Naive thymus-derived CD8-positive, alpha-beta T cell (primary cell): Measurements from ENCODE around the gene RBM28. TPM values are rescaled to one million over a fixed set of nuclear protein-coding genes. Genes with fewer than 3 reads are reported as not detected.

ENCODE experiments used
- ATAC-seq, 2 donors: fragments of 150-1000 bp; cut with Tn5 transposase in 1 of 2; sonication (Bioruptor Pico), chemical (Tn5 transposase) in 1 of 2; 1 replicate in 1 of 2; 2 replicates in 1 of 2; pipeline ENCODE4 v1.10.0; 2021; ENCODE audit warnings: mild to moderate bottlenecking in 2 of 2, moderate library complexity in 2 of 2
- POLR2A ChIA-PET: fragments of 350-600 bp; sonication (Branson Sonifier 250); formaldehyde crosslinking; loops from one replicate; lab custom pipeline; 2021; ENCODE audit warnings: antibody characterized with exemption; lab: Charles Lee
- DNase-seq, 10 donors: peaks; one replicate each; pipeline versions ENCODE4 v3.0.0 to v3.0.0-alpha.2; 2020 to 2022
- H3K27ac Mint-ChIP-seq, 10 donors: one replicate each; pipeline ENCODE4 v1.8.0; 2020 to 2022; ENCODE audit warnings: mild to moderate bottlenecking in 10 of 10, mixed read lengths in 10 of 10, moderate library complexity in 4 of 10, inconsistent platforms in 1 of 10
- H3K27me3 Mint-ChIP-seq, 5 donors: one replicate each; pipeline ENCODE4 v1.8.0; 2021 to 2022; ENCODE audit warnings: mixed read lengths in 5 of 5
- H3K36me3 Mint-ChIP-seq, 3 donors: one replicate each; pipeline ENCODE4 v1.8.0; 2020 to 2022; ENCODE audit warnings: mixed read lengths in 3 of 3, mild to moderate bottlenecking in 2 of 3, inconsistent platforms in 1 of 3
- H3K4me1 Mint-ChIP-seq, 4 donors: one replicate each; pipeline ENCODE4 v1.8.0; 2021 to 2022; ENCODE audit warnings: mixed read lengths in 4 of 4
- H3K4me3 Mint-ChIP-seq, 10 donors: one replicate each; pipeline ENCODE4 v1.8.0; 2020 to 2022; ENCODE audit warnings: mild to moderate bottlenecking in 10 of 10, mixed read lengths in 10 of 10, moderate library complexity in 6 of 10, inconsistent platforms in 1 of 10
- H3K9me3 Mint-ChIP-seq, 9 donors: one replicate each; pipeline ENCODE4 v1.8.0; 2020 to 2022; ENCODE audit warnings: mixed read lengths in 9 of 9, mild to moderate bottlenecking in 3 of 9, inconsistent platforms in 1 of 9, moderate library complexity in 1 of 9
- polyA plus RNA-seq, 3 donors: library from polyadenylated mRNA; unstranded; fragments of 300-500 nt; fragmentation: Illumina TruSeq; gene quantifications; one replicate each; pipeline ENCODE4 v1.2.3, GENCODE V29; 2021
- total RNA-seq, 8 experiments: library from RNA in 2 of 8; stranded (reverse) in 2 of 8; gene quantifications; one replicate each; pipeline ENCODE4 v1.2.3 and lab custom pipeline; 2021 to 2026

RBM28 gene
- total and polyA plus RNA-seq, 5 experiments from 2014 or later = 8.4 to 53.8 (median 9.1) TPM

DNA sequence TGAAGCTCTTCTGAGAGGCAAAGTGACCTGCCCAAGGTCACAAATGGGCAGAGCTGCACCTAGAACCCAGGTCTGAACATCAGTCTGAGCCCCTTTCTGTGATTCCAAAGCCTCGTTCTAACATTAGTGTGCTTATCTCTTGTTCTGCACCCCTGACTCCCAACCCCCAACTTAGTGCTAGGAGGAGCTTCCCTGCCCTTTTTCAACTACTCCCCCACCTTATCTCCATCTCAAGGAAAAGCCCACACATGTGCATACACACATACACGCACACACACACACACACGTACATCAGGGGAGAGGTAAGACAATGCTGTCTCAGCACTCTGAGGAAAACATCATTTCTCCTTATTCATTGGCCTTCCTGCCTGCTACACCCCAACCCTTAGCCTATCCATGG, 9.5 kb upstream of the RBM28 start:
- Mint-ChIP-seq H3K27ac (no peak overlapping the region), H3K9me3 (no peaks in the 10 kb centered on the region), H3K4me1 (peaks cover 4 to 18% (median 8%) of the 10 kb centered on the region in 4 donors), H3K27me3 (peaks cover 12 to 41% (median 27%) of the 10 kb centered on the region in 5 donors), H3K4me3 (peak overlapping the region; percentile 2 to 87 (median 61)), H3K36me3 (peaks cover 0 to 6% (median 0%) of the 10 kb centered on the region in 3 donors)
- no peak for ATAC-seq
- POLR2A ChIA-PET = interaction anchor here (0.6 to 1.0 kb wide), 2 partner anchors 9 to 22 kb away, joined by 4 to 6 read pairs; partner anchors contain the start of gene RBM28
- DNase-seq = no peak

DNA sequence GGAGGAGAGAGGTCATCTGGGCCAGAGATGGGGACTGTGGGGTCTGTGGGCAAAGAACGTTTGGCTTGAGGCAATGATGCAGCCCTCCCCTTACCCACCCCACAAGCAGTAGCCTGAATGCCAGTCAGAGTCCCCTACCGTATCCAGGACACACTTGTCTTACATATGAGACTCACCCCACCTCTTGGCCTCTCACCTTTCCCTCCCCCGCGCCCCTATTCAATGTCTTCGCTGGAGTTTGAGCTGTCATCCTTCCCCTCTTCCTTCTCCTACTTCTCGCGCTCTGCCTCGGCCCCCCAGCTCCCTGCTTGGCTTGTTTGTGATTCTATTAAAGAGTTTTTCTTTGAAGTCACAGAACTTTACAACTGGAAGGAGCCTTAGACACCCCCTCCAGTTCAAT, 8.9 kb upstream of the RBM28 start:
- H3K4me3 Mint-ChIP-seq = peak overlapping the region; percentile 2 to 87 (median 60)
- POLR2A ChIA-PET = interaction anchor here (0.6 to 1.0 kb wide), 2 partner anchors 8 to 22 kb away, joined by 4 to 6 read pairs; partner anchors contain the start of gene RBM28

DNA sequence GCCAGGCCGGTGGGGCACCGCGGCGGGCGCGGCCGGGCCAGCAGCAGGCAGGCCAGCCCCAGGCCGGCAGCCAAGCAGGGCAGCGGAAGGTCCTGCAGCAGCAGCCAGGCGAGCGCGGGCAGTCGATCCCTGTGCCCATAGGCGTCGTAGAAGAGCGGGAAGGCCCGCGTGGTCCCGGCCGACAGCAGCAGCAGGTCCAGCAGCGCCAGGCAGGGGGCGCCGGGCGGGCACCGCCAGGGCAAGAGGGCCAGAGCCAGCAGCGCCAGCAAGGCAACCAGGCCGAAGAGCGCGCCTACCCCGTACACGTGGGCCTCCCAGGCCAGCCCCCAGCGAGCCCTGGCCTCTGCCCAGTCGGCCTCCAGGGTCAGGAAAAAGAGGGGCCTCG, 8.4 kb upstream of the RBM28 start:
- H3K27me3 Mint-ChIP-seq = peaks cover 12 to 45% (median 30%) of the 10 kb centered on the region in 5 donors
- no peak overlapping the region for H3K27ac Mint-ChIP-seq
- peak; percentile 56 to 60 for ATAC-seq
- POLR2A ChIA-PET = interaction anchor here (1.6 to 2.2 kb wide), 2 partner anchors 35 to 57 kb away, joined by 4 to 12 read pairs; partner anchors contain the start of gene IMPDH1
- H3K36me3 Mint-ChIP-seq = peaks cover 0 to 6% (median 0%) of the 10 kb centered on the region in 3 donors
- H3K9me3 Mint-ChIP-seq = no peaks in the 10 kb centered on the region
- peak in 7 of 10 donors; percentile 11 to 65 (median 32) for DNase-seq
- H3K4me1 Mint-ChIP-seq = peaks cover 4 to 18% (median 8%) of the 10 kb centered on the region in 4 donors
- H3K4me3 Mint-ChIP-seq = no peak overlapping the region

More for the DNA sequence above, 8.9 kb upstream of the RBM28 start:
- no peaks in the 10 kb centered on the region for H3K9me3 Mint-ChIP-seq
- ATAC-seq = no peak
- peaks cover 4 to 18% (median 8%) of the 10 kb centered on the region in 4 donors for H3K4me1 Mint-ChIP-seq
- H3K36me3 Mint-ChIP-seq = peaks cover 0 to 6% (median 0%) of the 10 kb centered on the region in 3 donors
- H3K27me3 Mint-ChIP-seq = peaks cover 12 to 43% (median 29%) of the 10 kb centered on the region in 5 donors
- no peak for DNase-seq
- no peak overlapping the region for H3K27ac Mint-ChIP-seq

DNA sequence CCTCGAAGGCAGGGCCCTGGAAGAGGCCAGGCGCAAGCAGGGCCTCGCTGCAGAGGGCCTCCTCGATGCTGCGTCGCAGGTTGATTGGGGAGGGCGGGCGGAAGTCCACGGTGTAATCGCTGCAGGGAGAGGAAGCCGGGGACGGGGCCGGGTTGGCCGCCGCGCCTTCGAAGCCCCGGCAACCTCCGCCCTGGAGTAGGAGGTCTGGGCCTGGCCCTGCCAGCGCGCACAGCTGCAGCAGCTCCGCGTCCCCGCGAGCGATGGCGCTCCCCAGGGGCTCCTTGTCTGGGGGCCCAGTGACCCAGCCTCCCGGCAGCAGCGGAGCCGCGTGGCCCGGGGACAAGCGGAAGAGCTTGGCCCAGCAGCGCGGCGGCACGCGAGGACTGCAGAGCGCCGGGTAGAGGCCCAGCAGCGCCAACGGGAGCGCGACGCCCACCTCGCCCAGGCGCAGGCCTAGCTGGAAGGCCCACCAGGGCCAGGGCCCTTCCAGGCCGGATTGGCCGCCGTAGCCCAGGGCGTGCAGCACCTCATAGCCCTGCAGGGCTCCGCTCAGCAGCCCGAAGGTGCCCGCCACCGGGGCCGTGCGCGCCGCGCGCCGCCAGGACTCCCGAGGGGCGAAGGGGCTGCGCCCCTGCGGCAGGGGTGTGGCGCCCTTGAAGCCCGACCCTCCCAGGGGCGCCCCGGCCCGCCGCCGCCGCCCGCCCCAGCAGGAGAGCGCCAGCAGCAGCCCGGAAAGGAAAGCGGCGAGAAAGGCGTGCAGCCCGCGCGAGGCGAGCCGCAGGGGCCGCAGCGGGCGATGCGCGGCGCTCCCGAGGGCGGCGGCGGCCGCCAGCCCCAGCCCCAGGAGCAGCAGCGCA, 7.8 kb upstream of the RBM28 start:
- DNase-seq (peak in 7 of 10 donors; percentile 10 to 68 (median 22)), ATAC-seq (peak; percentile 65 to 71)
- H3K27me3 Mint-ChIP-seq = peaks cover 12 to 45% (median 30%) of the 10 kb centered on the region in 5 donors
- peaks cover 4 to 18% (median 8%) of the 10 kb centered on the region in 4 donors for H3K4me1 Mint-ChIP-seq
- no peaks in the 10 kb centered on the region for H3K9me3 Mint-ChIP-seq
- peak overlapping the region in 2 of 10 donors; percentile 22 to 56 for H3K27ac Mint-ChIP-seq
- peak overlapping the region in 7 of 10 donors; percentile 26 to 61 (median 47) for H3K4me3 Mint-ChIP-seq
- H3K36me3 Mint-ChIP-seq = peaks cover 0 to 6% (median 0%) of the 10 kb centered on the region in 3 donors
- POLR2A ChIA-PET = interaction anchor here (0.6 to 2.2 kb wide), 3 partner anchors 36 to 577 kb away, joined by 3 to 12 read pairs (median 4); partner anchors contain the start of gene IMPDH1

DNA sequence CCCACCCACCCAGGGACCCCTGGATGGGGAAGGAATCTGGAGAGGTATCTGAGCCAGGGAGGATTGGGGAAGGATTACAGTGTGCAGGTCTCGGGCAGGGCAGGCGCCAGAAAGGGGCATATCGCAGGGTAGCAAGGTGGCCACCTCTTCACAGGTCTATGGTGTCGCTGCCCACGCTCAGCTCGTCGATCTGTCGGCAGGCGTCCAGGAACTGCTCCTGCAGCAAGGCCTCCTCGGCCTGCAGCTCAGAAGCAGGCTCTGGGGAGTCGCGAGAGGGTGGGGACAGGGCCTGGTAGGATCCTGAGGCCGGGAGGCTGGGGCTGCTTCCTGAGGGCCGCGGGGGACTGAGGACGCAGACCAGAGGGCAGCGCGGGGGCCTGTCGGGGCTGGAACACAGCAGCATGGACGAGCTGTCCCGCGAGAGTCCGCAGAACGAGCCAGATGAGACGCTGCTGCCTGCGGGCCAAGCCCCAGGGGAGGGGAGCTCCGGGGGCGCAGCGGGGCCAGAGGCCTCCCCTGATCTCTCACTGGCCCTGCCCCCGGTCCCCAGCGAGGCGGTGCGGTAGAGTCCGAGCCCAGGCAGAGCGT, 7.1 kb upstream of the RBM28 start:
- POLR2A ChIA-PET = interaction anchor here (0.5 to 2.2 kb wide), 4 partner anchors 14 to 576 kb away, joined by 3 to 12 read pairs (median 4); partner anchors contain the start of gene IMPDH1
- peaks cover 0 to 6% (median 0%) of the 10 kb centered on the region in 3 donors for H3K36me3 Mint-ChIP-seq
- H3K4me3 Mint-ChIP-seq = peak overlapping the region in 8 of 10 donors; percentile 26 to 61 (median 46)
- no peak for ATAC-seq
- peak in 1 of 10 donors; percentile 56 for DNase-seq
- peaks cover 12 to 45% (median 29%) of the 10 kb centered on the region in 5 donors for H3K27me3 Mint-ChIP-seq
- H3K9me3 Mint-ChIP-seq = no peaks in the 10 kb centered on the region
- H3K4me1 Mint-ChIP-seq = peaks cover 4 to 17% (median 8%) of the 10 kb centered on the region in 4 donors
- H3K27ac Mint-ChIP-seq = peak overlapping the region in 2 of 10 donors; percentile 22 to 56

DNA sequence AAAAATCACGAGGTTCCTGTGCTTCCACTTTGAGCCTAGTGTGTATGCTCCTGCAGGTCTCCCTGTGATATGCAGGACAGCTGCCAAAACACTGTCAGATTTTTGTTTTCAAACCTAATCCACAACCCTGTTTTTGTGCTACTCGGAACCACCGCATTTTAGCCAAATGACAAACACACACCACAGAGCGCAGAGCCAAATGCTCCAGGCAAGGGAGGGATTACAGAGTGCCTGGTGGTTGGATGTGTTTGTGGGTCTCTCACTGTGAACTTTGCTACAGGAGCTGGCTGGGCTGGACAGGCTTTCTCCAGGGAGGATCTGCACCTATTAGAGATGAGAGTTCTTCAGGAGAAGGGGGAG, 5.7 kb upstream of the RBM28 start:
- no peak overlapping the region for H3K27ac Mint-ChIP-seq
- H3K9me3 Mint-ChIP-seq = no peaks in the 10 kb centered on the region
- H3K27me3 Mint-ChIP-seq = peaks cover 12 to 45% (median 28%) of the 10 kb centered on the region in 5 donors
- POLR2A ChIA-PET = no interaction called here
- peaks cover 4 to 11% (median 5%) of the 10 kb centered on the region in 4 donors for H3K4me1 Mint-ChIP-seq
- ATAC-seq (no peak), DNase-seq (no peak)
- H3K36me3 Mint-ChIP-seq = peaks cover 0 to 6% (median 0%) of the 10 kb centered on the region in 3 donors
- H3K4me3 Mint-ChIP-seq = peak overlapping the region in 3 of 10 donors; percentile 17 to 48 (median 45)

DNA sequence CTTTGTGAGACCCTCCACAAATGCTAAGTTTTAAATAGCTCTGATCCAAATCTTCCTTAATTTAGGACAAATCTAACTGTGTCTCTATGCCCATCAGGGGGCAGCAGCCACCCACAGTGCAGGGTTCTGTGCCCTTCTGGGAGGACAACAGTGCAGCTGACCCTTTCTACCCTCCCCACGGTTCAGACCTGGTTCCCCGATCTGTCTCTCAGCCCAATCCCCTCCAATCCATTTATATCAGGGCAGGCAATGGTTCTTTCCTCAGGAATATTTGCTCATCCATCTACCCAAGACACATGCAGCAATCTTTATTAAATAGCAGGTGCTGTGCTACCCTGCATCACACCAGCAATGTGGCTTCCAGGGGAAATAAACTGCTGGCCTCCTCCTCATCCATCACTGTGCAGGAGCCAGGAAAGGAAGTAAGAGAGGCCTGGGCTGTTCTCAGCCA, 4.0 kb upstream of the RBM28 start:
- Mint-ChIP-seq H3K27me3 (peaks cover under 1 to 29% (median 16%) of the 10 kb centered on the region in 5 donors), H3K4me1 (peaks cover 4 to 13% (median 9%) of the 10 kb centered on the region in 4 donors), H3K27ac (no peak overlapping the region), H3K9me3 (no peaks in the 10 kb centered on the region), H3K36me3 (no peaks in the 10 kb centered on the region), H3K4me3 (no peak overlapping the region)
- DNase-seq (peak in 5 of 10 donors; percentile 26 to 70 (median 33)), ATAC-seq (no peak)
- POLR2A ChIA-PET = interaction anchor here (0.8 to 1.5 kb wide), 2 partner anchors 10 to 40 kb away, joined by 3 to 7 read pairs; no protein-coding TSS in a partner anchor

DNA sequence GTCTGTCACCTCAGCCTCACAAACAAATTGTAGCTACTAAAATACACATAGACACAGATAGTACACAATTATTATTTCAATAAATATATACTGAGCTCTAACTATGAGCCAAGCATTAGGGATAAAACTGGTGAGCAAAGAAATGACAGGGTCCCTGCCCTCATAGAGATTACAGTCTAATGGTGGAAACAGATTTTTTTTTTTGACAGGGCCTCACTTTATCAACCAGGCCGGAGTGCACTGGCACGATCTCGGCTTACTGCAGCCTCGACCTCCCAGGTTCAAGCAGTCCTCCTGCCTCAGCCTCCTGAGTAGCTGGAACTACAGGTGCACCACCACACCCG, 695 bp upstream of the RBM28 start:
- Mint-ChIP-seq H3K9me3 (no peaks in the 10 kb centered on the region), H3K36me3 (peaks cover 0 to 14% (median 0%) of the 10 kb centered on the region in 3 donors), H3K27ac (peak overlapping the region in 2 of 10 donors; percentile 35 to 81), H3K27me3 (peaks cover 0 to 12% (median 10%) of the 10 kb centered on the region in 5 donors), H3K4me3 (peak overlapping the region in 7 of 10 donors; percentile 62 to 98 (median 73)), H3K4me1 (peaks cover 16 to 39% (median 34%) of the 10 kb centered on the region in 4 donors)
- DNase-seq (no peak), ATAC-seq (no peak)
- POLR2A ChIA-PET = interaction anchor here (1.0 to 1.9 kb wide), 6 partner anchors 9 to 1707 kb away, joined by 3 to 7 read pairs (median 4); partner anchors contain the start of genes GCC1, HILPDA, ZC3HC1 and ZNF800

DNA sequence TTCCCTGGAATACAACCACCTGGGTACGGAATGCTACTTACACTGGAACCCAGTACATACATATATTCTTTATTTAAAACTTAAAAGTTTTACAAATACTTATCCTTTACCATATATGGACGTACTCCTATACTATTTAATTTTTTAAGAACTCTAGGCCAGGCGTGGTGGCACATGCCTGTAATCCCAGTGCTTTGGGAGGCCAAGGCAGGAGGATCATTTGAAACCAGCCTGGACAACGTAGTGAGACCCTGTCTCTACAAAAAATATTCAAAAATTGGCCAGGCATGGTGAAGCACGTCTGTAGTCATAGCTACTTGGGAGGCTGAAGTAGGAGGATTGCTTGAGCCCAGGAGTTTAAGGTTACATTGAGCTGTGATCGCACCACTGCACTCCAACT, 2.0 kb downstream of the RBM28 start:
- ATAC-seq (no peak), DNase-seq (no peak)
- H3K36me3 Mint-ChIP-seq = peaks cover 0 to 41% (median 12%) of the 10 kb centered on the region in 3 donors
- no peaks in the 10 kb centered on the region for H3K9me3 Mint-ChIP-seq
- H3K4me1 Mint-ChIP-seq = peaks cover 16 to 39% (median 35%) of the 10 kb centered on the region in 4 donors
- peak overlapping the region in 9 of 10 donors; percentile 45 to 98 (median 95) for H3K4me3 Mint-ChIP-seq
- no peaks in the 10 kb centered on the region for H3K27me3 Mint-ChIP-seq
- H3K27ac Mint-ChIP-seq = peak overlapping the region in 2 of 10 donors; percentile 1 to 50
- POLR2A ChIA-PET = no interaction called here

DNA sequence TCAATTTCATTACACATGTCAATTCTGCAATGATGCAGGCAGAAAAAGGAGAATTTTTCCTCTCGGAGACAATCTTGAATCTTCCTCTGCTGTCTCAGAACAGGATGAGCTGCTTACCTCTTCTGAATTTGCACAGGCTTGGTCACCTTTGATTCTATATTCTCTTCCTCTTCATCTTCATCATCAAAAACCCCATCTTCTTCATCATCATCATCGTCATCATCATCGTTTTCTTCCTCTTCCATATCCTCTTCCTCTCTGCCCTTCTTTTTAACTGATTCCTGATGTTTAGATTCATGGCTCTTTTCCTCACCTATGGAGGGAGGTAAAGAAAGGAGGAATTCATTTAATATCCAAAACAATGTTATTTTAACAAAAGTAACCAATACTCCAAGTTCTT, 8.0 kb downstream of the RBM28 start:
- Mint-ChIP-seq H3K27me3 (no peaks in the 10 kb centered on the region), H3K27ac (peak overlapping the region in 1 of 10 donors; percentile 41), H3K36me3 (peaks cover 5 to 94% (median 31%) of the 10 kb centered on the region in 3 donors), H3K9me3 (no peaks in the 10 kb centered on the region), H3K4me3 (no peak overlapping the region), H3K4me1 (peaks cover 5 to 11% (median 11%) of the 10 kb centered on the region in 4 donors)
- POLR2A ChIA-PET = no interaction called here
- ATAC-seq = no peak
- no peak for DNase-seq

DNA sequence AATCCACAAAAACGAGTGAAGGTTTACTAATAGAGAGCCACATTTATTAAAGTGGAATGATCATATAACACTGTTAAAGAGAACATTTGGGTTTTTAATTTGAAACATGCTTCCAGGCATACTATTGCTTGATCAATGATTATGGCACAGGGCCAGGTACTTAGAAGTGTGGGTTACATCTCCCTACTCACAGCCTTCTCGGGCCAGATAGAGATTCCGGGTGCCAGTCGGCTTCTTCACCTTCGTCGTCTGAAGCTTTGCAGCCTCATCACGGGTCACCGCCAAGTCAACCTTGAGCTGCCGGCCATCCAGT, 19.4 kb downstream of the RBM28 start:
- ATAC-seq (no peak), DNase-seq (no peak)
- Mint-ChIP-seq H3K36me3 (peaks cover 0 to 78% (median 26%) of the 10 kb centered on the region in 3 donors), H3K4me3 (no peak overlapping the region), H3K4me1 (peaks cover 14 to 36% (median 36%) of the 10 kb centered on the region in 4 donors), H3K27ac (peak overlapping the region in 1 of 10 donors; percentile 19), H3K27me3 (no peaks in the 10 kb centered on the region), H3K9me3 (no peaks in the 10 kb centered on the region)
- POLR2A ChIA-PET = no interaction called here
